Measurements from ENCODE around the gene AUP1.

DNA sequence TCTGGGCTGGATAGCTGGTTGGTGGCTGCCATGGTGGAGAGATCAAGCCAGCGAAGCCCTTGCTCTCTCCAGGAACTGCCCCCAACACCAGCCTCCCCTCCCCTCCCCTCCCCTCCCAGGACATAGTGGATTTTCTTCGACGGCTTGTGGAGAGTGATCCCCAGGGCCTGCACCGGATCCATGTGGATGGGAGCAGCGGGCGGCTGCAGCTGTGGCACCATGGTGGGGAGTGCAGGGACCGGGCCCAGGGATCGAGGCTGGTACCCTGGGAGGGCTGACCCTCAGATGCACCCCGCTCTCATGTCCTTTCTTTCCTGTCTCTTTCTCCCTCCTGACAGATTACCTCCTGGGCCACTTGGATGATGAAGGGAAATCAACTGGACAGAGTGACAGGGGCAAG is 39.6 kb downstream of the AUP1 start:
- TF ChIP-seq, protein P1, sequence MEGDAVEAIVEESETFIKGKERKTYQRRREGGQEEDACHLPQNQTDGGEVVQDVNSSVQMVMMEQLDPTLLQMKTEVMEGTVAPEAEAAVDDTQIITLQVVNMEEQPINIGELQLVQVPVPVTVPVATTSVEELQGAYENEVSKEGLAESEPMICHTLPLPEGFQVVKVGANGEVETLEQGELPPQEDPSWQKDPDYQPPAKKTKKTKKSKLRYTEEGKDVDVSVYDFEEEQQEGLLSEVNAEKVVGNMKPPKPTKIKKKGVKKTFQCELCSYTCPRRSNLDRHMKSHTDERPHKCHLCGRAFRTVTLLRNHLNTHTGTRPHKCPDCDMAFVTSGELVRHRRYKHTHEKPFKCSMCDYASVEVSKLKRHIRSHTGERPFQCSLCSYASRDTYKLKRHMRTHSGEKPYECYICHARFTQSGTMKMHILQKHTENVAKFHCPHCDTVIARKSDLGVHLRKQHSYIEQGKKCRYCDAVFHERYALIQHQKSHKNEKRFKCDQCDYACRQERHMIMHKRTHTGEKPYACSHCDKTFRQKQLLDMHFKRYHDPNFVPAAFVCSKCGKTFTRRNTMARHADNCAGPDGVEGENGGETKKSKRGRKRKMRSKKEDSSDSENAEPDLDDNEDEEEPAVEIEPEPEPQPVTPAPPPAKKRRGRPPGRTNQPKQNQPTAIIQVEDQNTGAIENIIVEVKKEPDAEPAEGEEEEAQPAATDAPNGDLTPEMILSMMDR (IDR thresholded peaks at IDR 0.05 in 4 of 5, conservative IDR thresholded peaks at IDR 0.05 in 1 of 5), result no peak
- no peak for TF ChIP-seq POLR2A (IDR thresholded peaks at IDR 0.05)

All from gastrocnemius medialis (tissue), 4 donors.